ENCODE results near the gene POLR2L. TPM values are rescaled to one million over a fixed set of nuclear protein-coding genes. Genes with fewer than 3 reads are reported as not detected.

The POLR2L gene
- total RNA-seq, 1 experiment from 2014 or later: 107 TPM

- intact Hi-C loops (cut with micrococcal nuclease; ENCODE audit: unreplicated experiment): no loop called here
- Mint-ChIP-seq H3K27me3 (ENCODE audit: unreplicated experiment) (no peaks in the 10 kb centered on the region), H3K36me3 (ENCODE audit: insufficient read depth, unreplicated experiment) (peaks cover 68% of the 10 kb centered on the region), H3K27ac (ENCODE audit: unreplicated experiment) (peak overlapping the region; percentile 42), H3K4me3 (ENCODE audit: low read depth, unreplicated experiment) (no peak overlapping the region), H3K9me3 (ENCODE audit: low read depth, unreplicated experiment) (no peaks in the 10 kb centered on the region), H3K4me1 (ENCODE audit: low read depth, unreplicated experiment) (no peaks in the 10 kb centered on the region)
- BruUV-seq (replicated peaks): no TSS peak
- TF ChIP-seq CTCF (IDR thresholded peaks at IDR 0.05; ENCODE audit: unreplicated experiment): no peak
- CTCF ChIA-PET: no interaction called here
- DNase-seq: no peak
Measured at GRCh38 chr11:868802-869201, 26.5 kb upstream of the POLR2L start.

- Mint-ChIP-seq H3K4me1 (ENCODE audit: low read depth, unreplicated experiment) (no peaks in the 10 kb centered on the region), H3K27me3 (ENCODE audit: unreplicated experiment) (no peaks in the 10 kb centered on the region), H3K27ac (ENCODE audit: unreplicated experiment) (peak overlapping the region; percentile 42), H3K4me3 (ENCODE audit: low read depth, unreplicated experiment) (no peak overlapping the region), H3K9me3 (ENCODE audit: low read depth, unreplicated experiment) (no peaks in the 10 kb centered on the region), H3K36me3 (ENCODE audit: insufficient read depth, unreplicated experiment) (peaks cover 68% of the 10 kb centered on the region)
- no peak for DNase-seq
- no peak for TF ChIP-seq CTCF (IDR thresholded peaks at IDR 0.05; ENCODE audit: unreplicated experiment)
- intact Hi-C loops (cut with micrococcal nuclease; ENCODE audit: unreplicated experiment): no loop called here
- CTCF ChIA-PET: no interaction called here
- BruUV-seq (replicated peaks): no TSS peak
Measured at GRCh38 chr11:868394-868793, 26.1 kb upstream of the POLR2L start.

GRCh38 chr11:867856-868358 lies 25.6 kb upstream of the POLR2L start:
- Mint-ChIP-seq H3K36me3 (ENCODE audit: insufficient read depth, unreplicated experiment) (peaks cover 68% of the 10 kb centered on the region), H3K27ac (ENCODE audit: unreplicated experiment) (peak overlapping the region; percentile 42), H3K27me3 (ENCODE audit: unreplicated experiment) (no peaks in the 10 kb centered on the region), H3K4me3 (ENCODE audit: low read depth, unreplicated experiment) (no peak overlapping the region), H3K9me3 (ENCODE audit: low read depth, unreplicated experiment) (no peaks in the 10 kb centered on the region), H3K4me1 (ENCODE audit: low read depth, unreplicated experiment) (no peaks in the 10 kb centered on the region)
- no peak for DNase-seq
- no peak for TF ChIP-seq CTCF (IDR thresholded peaks at IDR 0.05; ENCODE audit: unreplicated experiment)
- intact Hi-C loops (cut with micrococcal nuclease; ENCODE audit: unreplicated experiment): no loop called here
- BruUV-seq (replicated peaks): no TSS peak
- CTCF ChIA-PET: interaction anchor here (0.6 kb wide), 1 partner anchor 68 kb away, joined by 3 read pairs; no protein-coding TSS in a partner anchor

- intact Hi-C loops (cut with micrococcal nuclease; ENCODE audit: unreplicated experiment): no loop called here
- CTCF ChIA-PET: no interaction called here
- Mint-ChIP-seq H3K27ac (ENCODE audit: unreplicated experiment) (no peak overlapping the region), H3K4me3 (ENCODE audit: low read depth, unreplicated experiment) (no peak overlapping the region), H3K9me3 (ENCODE audit: low read depth, unreplicated experiment) (no peaks in the 10 kb centered on the region), H3K36me3 (ENCODE audit: insufficient read depth, unreplicated experiment) (peaks cover 70% of the 10 kb centered on the region), H3K4me1 (ENCODE audit: low read depth, unreplicated experiment) (no peaks in the 10 kb centered on the region), H3K27me3 (ENCODE audit: unreplicated experiment) (peaks cover 8% of the 10 kb centered on the region)
- TF ChIP-seq CTCF (IDR thresholded peaks at IDR 0.05; ENCODE audit: unreplicated experiment): no peak
- BruUV-seq (replicated peaks): no TSS peak
- no peak for DNase-seq
Measured at GRCh38 chr11:866481-866880, 24.2 kb upstream of the POLR2L start.
